ENCODE results near the gene RAB33A. TPM values are rescaled to one million over a fixed set of nuclear protein-coding genes. Genes with fewer than 3 reads are reported as not detected.
"Not testable (repeated sequence)": the region's sequence is repeated elsewhere in the genome, so short reads cannot be mapped to it uniquely, and the experiment has no call there.

Gene RAB33A
- total RNA-seq, 1 experiment from 2014 or later: not detected

GRCh38 chrX:130228871-130229270 lies 57.1 kb downstream of the RAB33A start:
- H3K9me3 ChIP-seq (ENCODE audit: control insufficient read depth in 1 of 2, insufficient read depth in 1 of 2, low read depth in 1 of 2, low read length in 2 of 2): no peaks in the 10 kb centered on the region
- POLR2A ChIA-PET: no interaction called here
- intact Hi-C loops (cut with micrococcal nuclease): no loop called here
- no peaks in the 10 kb centered on the region for H4K20me1 ChIP-seq (ENCODE audit: insufficient read depth)
- H3K27me3 ChIP-seq (ENCODE audit: insufficient read depth, low read length): no peaks in the 10 kb centered on the region
- no peak overlapping the region for H3K27ac ChIP-seq (ENCODE audit: low read depth, low read length)
- no peak overlapping the region for H2AFZ ChIP-seq (ENCODE audit: low read depth, low read length, poor library complexity, severe bottlenecking)
- H3K4me1 ChIP-seq (ENCODE audit: control insufficient read depth in 1 of 2, insufficient read depth in 2 of 2, low read length in 2 of 2): no peaks in the 10 kb centered on the region
- DNase-seq (ENCODE audit: low read depth, low spot score) (no peak), ATAC-seq (no peak)
- TF ChIP-seq EZH2phosphoT487 (IDR thresholded peaks at IDR 0.05; ENCODE audit: borderline replicate concordance) (no peak), JUND (IDR thresholded peaks at IDR 0.05) (no peak), CTCF (IDR thresholded peaks at IDR 0.05 in 2 of 3, conservative IDR thresholded peaks at IDR 0.05 in 1 of 3; ENCODE audit: borderline replicate concordance in 1 of 3, insufficient read depth in 1 of 3, low read depth in 2 of 3, low read length in 2 of 3) (no peak)
- no peak overlapping the region for H3K4me3 ChIP-seq (replicated peaks in 1 of 2; ENCODE audit: low read depth in 1 of 2, low read length in 2 of 2)
- H3K4me2 ChIP-seq (ENCODE audit: low read length): no peak overlapping the region
- no peaks in the 10 kb centered on the region; a peak in 2 of 4 replicates for H3K36me3 ChIP-seq (ENCODE audit: control insufficient read depth in 1 of 2, insufficient read depth in 2 of 2, low read length in 2 of 2)
- CTCF ChIA-PET: no interaction called here
- BruUV-seq (replicated peaks): no TSS peak
- H3K9ac ChIP-seq (ENCODE audit: low read length): no peak overlapping the region
- RAD21 ChIA-PET (ENCODE audit: low non-redundant PET in 1 of 2, low total read pairs in 2 of 2, uncharacterized antibody in 2 of 2, unreplicated experiment in 2 of 2): no interaction called here
- H3K79me2 ChIP-seq (ENCODE audit: insufficient read depth, low read length): no peaks in the 10 kb centered on the region
- H3K9me2 ChIP-seq (ENCODE audit: insufficient read depth): no peaks in the 10 kb centered on the region

GRCh38 chrX:130231184-130231583 lies 59.4 kb downstream of the RAB33A start:
- H3K9me3 ChIP-seq (ENCODE audit: control insufficient read depth in 1 of 2, insufficient read depth in 1 of 2, low read depth in 1 of 2, low read length in 2 of 2); ATAC-seq; H3K9me2 ChIP-seq (ENCODE audit: insufficient read depth); H3K79me2 ChIP-seq (ENCODE audit: insufficient read depth, low read length); H3K36me3 ChIP-seq (ENCODE audit: control insufficient read depth in 1 of 2, insufficient read depth in 2 of 2, low read length in 2 of 2); H3K9ac ChIP-seq (ENCODE audit: low read length); H2AFZ ChIP-seq (ENCODE audit: low read depth, low read length, poor library complexity, severe bottlenecking); H3K4me2 ChIP-seq (ENCODE audit: low read length); POLR2A ChIA-PET; H3K27ac ChIP-seq (ENCODE audit: low read depth, low read length); H4K20me1 ChIP-seq (ENCODE audit: insufficient read depth); BruUV-seq (replicated peaks); RAD21 ChIA-PET (ENCODE audit: low non-redundant PET in 1 of 2, low total read pairs in 2 of 2, uncharacterized antibody in 2 of 2, unreplicated experiment in 2 of 2); DNase-seq (ENCODE audit: low read depth, low spot score); H3K4me1 ChIP-seq (ENCODE audit: control insufficient read depth in 1 of 2, insufficient read depth in 2 of 2, low read length in 2 of 2); H3K4me3 ChIP-seq (replicated peaks in 1 of 2; ENCODE audit: low read depth in 1 of 2, low read length in 2 of 2); intact Hi-C loops (cut with micrococcal nuclease); CTCF ChIA-PET; H3K27me3 ChIP-seq (ENCODE audit: insufficient read depth, low read length): not testable (repeated sequence)

Other genes starting within 250 kb of the RAB33A start
- gene BCORL1, start 189.3 kb upstream of the RAB33A start, total RNA-seq (2021; ENCODE audit: unreplicated experiment): 30.8 TPM
- 19.2 TPM for gene ELF4, start 61.5 kb upstream of the RAB33A start, total RNA-seq (2021; ENCODE audit: unreplicated experiment)
- 50.0 TPM for gene AIFM1, start 6.1 kb upstream of the RAB33A start, total RNA-seq (2021; ENCODE audit: unreplicated experiment)
- 12.3 TPM for gene ZNF280C, start 96.9 kb downstream of the RAB33A start, total RNA-seq (2021; ENCODE audit: unreplicated experiment)
- 13.1 TPM for gene SLC25A14, start 168.0 kb downstream of the RAB33A start, total RNA-seq (2021; ENCODE audit: unreplicated experiment)
- gene GPR119, start 213.7 kb downstream of the RAB33A start, total RNA-seq (2021; ENCODE audit: unreplicated experiment): not detected
- gene RBMX2, start 230.0 kb downstream of the RAB33A start, total RNA-seq (2021; ENCODE audit: unreplicated experiment): 18.9 TPM

All from HCT116 (cell line).